Effector memory CD8-positive, alpha-beta T cell (primary cell): ENCODE data around the gene ERG.

Source experiments
- ATAC-seq: fragments of 150-1000 bp; cut with Tn5 transposase; replicated peaks from 2 replicates; pipeline ENCODE4 v1.10.0; 2021; ENCODE audit warnings: mild to moderate bottlenecking, moderate library complexity
- DNase-seq, 3 experiments: peaks; one replicate each; pipeline ENCODE4 v3.0.0; 2021
- H3K27ac Mint-ChIP-seq, 2 donors: one replicate each; pipeline ENCODE4 v1.8.0; 2022; ENCODE audit warnings: mild to moderate bottlenecking in 2 of 2, mixed read lengths in 2 of 2, moderate library complexity in 2 of 2
- H3K27me3 Mint-ChIP-seq, 2 donors: one replicate each; pipeline ENCODE4 v1.8.0; 2022; ENCODE audit warnings: mixed read lengths in 2 of 2
- H3K36me3 Mint-ChIP-seq: one replicate; pipeline ENCODE4 v1.8.0; 2022; ENCODE audit warnings: mild to moderate bottlenecking, moderate library complexity, mixed read lengths; ENCODE audit not compliant: insufficient read depth
- H3K4me1 Mint-ChIP-seq, 2 donors: one replicate each; pipeline ENCODE4 v1.8.0; 2022; ENCODE audit warnings: low read depth in 2 of 2, mixed read lengths in 2 of 2
- H3K4me3 Mint-ChIP-seq, 2 donors: one replicate each; pipeline ENCODE4 v1.8.0; 2022; ENCODE audit warnings: mild to moderate bottlenecking in 2 of 2, mixed read lengths in 2 of 2, moderate library complexity in 2 of 2
- H3K9me3 Mint-ChIP-seq, 2 donors: one replicate each; pipeline ENCODE4 v1.8.0; 2022; ENCODE audit warnings: mixed read lengths in 2 of 2

Gene ERG

DNA sequence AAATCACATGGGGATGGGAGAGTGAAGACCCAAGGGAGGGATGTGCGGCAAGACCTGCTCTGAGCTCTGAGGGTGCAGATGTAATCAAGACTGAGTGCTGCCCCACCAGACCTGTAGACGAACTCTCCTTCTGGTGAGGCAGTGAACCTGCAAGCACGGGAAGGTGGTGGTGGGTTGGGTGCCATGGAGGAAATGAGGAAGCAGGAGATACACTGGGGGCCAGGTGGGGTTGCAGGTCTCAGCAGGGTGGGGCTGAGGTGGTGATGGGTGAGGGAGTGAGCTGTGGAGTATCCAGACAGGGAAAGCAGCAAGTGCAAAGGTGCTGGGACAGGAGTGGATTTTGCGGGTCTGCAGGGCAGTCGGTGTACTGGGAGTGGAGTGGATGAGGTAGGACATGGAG, 139.2 kb downstream of the ERG start:
- Mint-ChIP-seq H3K36me3 (no peaks in the 10 kb centered on the region), H3K27me3 (peaks cover 23 to 27% of the 10 kb centered on the region in 2 donors), H3K4me1 (no peaks in the 10 kb centered on the region), H3K4me3 (no peak overlapping the region), H3K27ac (no peak overlapping the region), H3K9me3 (no peaks in the 10 kb centered on the region)
- DNase-seq (no peak), ATAC-seq (no peak)

DNA sequence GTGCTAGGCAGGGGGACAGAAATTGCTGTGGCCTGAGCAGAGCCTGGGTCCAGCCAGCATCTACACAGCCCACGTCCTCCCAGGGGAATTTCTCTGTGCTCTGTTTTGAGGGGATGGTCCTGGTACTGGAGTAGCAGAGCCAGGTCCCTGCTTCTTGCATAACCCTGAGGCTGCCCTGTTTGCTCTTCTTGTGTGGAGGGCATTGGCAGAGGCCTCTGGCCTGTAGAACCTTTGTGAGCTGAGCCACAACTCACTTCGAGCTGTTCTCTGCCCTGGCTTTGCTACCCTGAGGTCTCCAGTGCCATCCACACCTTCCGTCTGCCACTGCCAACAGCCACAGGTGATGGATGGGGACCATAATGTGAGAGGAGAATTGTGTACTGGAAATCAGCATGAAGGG, 139.6 kb downstream of the ERG start:
- DNase-seq (no peak), ATAC-seq (no peak)
- Mint-ChIP-seq H3K4me3 (no peak overlapping the region), H3K9me3 (no peaks in the 10 kb centered on the region), H3K36me3 (no peaks in the 10 kb centered on the region), H3K27ac (no peak overlapping the region), H3K27me3 (peaks cover 23 to 27% of the 10 kb centered on the region in 2 donors), H3K4me1 (no peaks in the 10 kb centered on the region)

DNA sequence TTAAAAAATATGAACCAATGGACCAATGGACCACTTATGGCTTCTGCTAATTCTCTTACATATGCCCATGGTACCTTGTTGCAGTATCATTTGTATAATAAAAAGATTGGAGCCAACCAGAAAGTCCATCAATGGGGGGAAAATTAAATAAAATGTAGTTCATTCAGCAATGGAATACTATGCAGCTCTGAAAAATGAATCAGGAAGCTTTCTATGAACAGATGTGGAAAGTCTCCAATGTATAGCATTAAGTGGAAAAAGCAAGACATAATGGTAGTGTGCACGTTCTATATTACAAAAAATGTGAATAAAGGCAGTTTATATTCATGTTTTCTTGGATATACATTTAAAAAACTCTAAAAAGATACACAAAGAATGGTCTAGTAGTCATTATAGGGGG, 140.2 kb downstream of the ERG start:
- DNase-seq (no peak), ATAC-seq (no peak)
- H3K4me3 Mint-ChIP-seq, result no peak overlapping the region
- H3K36me3 Mint-ChIP-seq, result no peaks in the 10 kb centered on the region
- H3K9me3 Mint-ChIP-seq, result no peaks in the 10 kb centered on the region
- peaks cover 23 to 27% of the 10 kb centered on the region in 2 donors for H3K27me3 Mint-ChIP-seq
- no peak overlapping the region for H3K27ac Mint-ChIP-seq
- no peaks in the 10 kb centered on the region for H3K4me1 Mint-ChIP-seq

DNA sequence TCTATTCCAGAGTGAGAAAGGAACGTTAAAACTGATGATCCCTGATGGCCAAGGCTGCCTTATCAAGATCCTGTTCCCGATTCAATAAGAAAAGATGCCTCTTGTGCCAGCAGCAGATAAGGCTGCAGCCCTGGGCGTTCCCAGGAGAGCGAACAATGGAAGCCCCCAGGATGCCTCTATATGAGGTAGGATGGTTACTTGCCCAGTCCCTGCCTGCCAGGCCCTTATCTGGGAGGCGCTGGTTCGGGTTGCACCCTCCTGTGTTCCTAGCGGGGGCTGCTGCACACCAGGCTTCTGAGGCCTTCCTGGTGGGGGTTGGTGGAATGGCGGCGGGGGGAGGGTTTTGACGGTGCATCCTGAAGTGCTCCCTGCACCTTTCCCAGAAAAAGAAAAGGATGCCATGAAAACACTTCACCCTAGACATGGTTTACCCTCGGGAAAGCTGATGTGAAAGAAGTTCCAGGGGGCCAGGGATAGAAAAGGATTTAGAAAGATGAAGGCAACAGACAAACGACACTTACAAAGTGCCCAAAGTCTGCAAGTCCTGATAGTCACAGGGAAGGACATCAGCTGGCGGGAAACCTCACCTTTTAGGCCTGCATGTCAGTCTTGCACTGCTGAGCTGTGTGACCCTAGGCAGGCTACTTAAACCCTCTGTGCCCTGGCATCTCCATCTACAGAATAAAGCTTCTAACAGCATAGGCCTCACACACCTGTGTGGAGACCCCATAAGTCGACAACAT, 141.2 kb downstream of the ERG start:
- Mint-ChIP-seq H3K27ac (no peak overlapping the region), H3K27me3 (peaks cover 23 to 27% of the 10 kb centered on the region in 2 donors), H3K9me3 (no peaks in the 10 kb centered on the region), H3K4me1 (no peaks in the 10 kb centered on the region), H3K36me3 (no peaks in the 10 kb centered on the region), H3K4me3 (no peak overlapping the region)
- DNase-seq (no peak), ATAC-seq (no peak)

DNA sequence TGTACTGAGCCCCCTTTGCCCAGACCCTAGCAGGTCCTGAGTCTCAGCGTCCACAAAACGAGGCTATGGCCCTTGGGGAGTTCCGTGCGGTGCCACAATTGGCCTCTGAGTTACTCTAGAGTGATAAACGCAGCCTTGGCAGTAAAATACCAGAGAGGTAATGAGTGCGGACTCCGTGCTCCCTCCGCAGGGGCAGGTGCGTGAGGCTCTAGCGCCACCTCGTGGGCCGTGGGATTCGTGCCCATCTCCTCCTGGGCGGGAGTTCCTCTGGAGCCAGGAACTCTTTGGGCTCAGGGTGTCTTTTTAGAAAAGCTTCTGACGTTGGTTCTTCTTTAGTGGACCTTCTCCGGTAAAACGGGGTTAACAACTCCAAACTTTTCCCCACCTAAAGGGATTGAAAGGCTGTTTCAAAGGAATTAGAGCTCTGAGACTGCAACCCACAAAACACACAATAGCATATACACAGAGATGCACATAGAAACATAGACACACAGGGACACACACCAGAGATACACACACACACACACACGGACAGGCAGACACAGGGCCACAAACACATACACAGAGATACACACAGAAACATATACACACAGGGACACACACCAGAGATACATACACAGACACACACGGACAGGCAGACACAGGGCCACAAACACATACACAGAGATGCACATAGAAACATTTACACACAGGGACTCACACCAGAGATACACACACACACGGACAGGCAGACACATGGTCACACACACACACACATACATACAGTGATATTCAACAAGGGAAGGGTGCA, 142.1 kb downstream of the ERG start:
- no peaks in the 10 kb centered on the region for H3K9me3 Mint-ChIP-seq
- no peak overlapping the region for H3K27ac Mint-ChIP-seq
- H3K27me3 Mint-ChIP-seq, result peaks cover 21 to 23% of the 10 kb centered on the region in 2 donors
- H3K36me3 Mint-ChIP-seq, result peaks cover under 1% of the 10 kb centered on the region
- peak; percentile 12 to 25 (median 17) for DNase-seq
- ATAC-seq, result peak; percentile 36
- H3K4me1 Mint-ChIP-seq, result no peaks in the 10 kb centered on the region
- H3K4me3 Mint-ChIP-seq, result no peak overlapping the region

DNA sequence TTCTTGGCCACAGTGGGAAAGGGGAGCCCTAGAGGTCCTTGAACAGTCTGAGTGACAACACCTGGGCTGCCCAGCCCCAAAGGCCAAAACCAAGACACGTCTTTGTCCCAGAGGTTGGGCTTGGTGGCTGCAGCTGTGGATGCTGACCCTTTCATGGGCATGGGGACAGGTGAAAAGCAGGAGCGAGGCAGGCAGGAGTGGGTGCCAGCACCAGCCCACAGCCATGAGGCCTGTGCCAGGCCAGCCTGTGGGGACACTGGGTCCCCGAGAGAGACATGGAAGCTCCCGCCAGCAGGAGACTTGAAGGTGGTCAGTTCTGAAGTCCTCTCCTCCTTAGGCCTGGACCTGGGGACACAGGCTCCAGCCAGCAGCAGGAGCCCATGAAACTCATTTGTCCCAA, 142.9 kb downstream of the ERG start:
- H3K4me3 Mint-ChIP-seq, result no peak overlapping the region
- H3K9me3 Mint-ChIP-seq, result no peaks in the 10 kb centered on the region
- H3K36me3 Mint-ChIP-seq, result peaks cover 3% of the 10 kb centered on the region
- peaks cover 16 to 17% of the 10 kb centered on the region in 2 donors for H3K27me3 Mint-ChIP-seq
- ATAC-seq, result no peak
- no peaks in the 10 kb centered on the region for H3K4me1 Mint-ChIP-seq
- H3K27ac Mint-ChIP-seq, result no peak overlapping the region
- DNase-seq, result no peak

DNA sequence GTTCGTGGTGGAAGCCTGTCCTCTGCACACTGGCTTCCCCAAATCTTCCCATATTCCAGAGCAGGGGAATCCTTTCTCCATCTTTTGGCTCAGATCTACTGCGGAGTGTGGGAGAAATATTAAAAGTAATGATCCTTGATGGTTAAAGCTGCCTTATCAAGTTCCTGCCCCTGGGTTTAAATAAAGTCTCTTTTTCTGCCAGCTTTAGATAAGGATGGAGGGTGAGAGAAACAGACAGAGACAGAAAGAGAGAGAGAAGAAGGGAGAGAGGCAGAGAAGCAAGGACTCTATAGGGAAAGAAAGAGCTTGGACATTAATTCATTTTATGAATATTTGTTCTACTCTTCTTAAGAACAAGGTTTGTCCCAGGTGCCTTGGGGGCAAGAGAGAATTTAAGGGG, 143.5 kb downstream of the ERG start:
- H3K4me3 Mint-ChIP-seq, result no peak overlapping the region
- H3K4me1 Mint-ChIP-seq, result no peaks in the 10 kb centered on the region
- no peak for ATAC-seq
- DNase-seq, result no peak
- peaks cover 16 to 17% of the 10 kb centered on the region in 2 donors for H3K27me3 Mint-ChIP-seq
- no peaks in the 10 kb centered on the region for H3K9me3 Mint-ChIP-seq
- no peak overlapping the region for H3K27ac Mint-ChIP-seq
- peaks cover 3% of the 10 kb centered on the region for H3K36me3 Mint-ChIP-seq

DNA sequence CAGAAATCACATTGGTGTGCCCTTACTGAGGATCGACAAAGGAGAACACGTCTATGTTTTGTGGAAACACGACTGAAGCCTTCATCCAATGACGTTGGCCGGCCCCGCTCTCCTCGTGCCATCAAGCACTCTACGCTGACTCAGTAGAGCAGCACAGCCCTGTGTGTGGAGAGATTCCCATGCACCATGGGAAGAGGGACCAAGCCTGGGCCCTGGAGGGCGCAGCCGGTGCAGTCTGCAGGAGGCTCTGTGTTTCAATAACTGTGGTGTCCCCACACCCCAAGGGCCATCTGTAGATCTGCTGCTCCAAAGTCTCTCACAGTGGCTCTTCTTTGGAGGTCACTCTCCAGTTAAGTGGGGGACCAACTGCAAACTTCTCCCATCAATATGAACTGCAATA, 144.0 kb downstream of the ERG start:
- Mint-ChIP-seq H3K27ac (no peak overlapping the region), H3K36me3 (peaks cover 3% of the 10 kb centered on the region), H3K9me3 (no peaks in the 10 kb centered on the region), H3K27me3 (peaks cover 16 to 17% of the 10 kb centered on the region in 2 donors), H3K4me1 (no peaks in the 10 kb centered on the region), H3K4me3 (no peak overlapping the region)
- DNase-seq (no peak), ATAC-seq (no peak)

DNA sequence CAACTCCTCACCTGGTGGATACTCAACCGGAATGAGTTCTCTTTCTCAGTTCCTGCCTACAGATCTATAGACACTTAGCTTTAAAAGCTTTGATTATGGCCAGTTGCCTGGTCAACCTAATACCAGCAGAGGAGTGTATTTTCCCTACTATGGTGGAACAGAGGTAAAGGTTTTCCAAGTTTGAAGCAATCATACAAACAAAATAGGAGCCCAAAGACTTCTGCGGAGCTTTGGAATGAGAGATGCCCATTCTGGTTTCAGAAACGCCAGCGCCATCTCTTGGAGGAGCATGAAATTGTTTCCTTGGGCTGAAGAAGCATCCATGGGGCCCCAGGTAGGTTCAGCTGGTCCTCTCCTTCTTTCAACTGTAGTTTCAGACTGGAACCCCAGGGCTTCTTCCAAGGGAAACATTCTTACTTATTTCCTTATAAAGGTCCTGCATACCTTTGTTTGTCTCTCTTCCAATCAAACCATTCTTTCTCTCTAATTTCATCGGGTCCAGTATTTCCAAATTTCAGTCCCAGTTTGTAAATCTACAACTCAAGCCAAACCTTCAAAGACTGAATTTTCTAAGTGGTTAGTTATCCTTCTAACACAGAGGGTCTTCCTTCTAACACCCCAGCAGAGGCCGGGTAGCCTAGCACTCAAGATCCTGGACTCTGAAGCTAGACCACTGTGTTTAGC, 145.6 kb downstream of the ERG start:
- no peak for ATAC-seq
- DNase-seq, result no peak
- no peak overlapping the region for H3K4me3 Mint-ChIP-seq

DNA sequence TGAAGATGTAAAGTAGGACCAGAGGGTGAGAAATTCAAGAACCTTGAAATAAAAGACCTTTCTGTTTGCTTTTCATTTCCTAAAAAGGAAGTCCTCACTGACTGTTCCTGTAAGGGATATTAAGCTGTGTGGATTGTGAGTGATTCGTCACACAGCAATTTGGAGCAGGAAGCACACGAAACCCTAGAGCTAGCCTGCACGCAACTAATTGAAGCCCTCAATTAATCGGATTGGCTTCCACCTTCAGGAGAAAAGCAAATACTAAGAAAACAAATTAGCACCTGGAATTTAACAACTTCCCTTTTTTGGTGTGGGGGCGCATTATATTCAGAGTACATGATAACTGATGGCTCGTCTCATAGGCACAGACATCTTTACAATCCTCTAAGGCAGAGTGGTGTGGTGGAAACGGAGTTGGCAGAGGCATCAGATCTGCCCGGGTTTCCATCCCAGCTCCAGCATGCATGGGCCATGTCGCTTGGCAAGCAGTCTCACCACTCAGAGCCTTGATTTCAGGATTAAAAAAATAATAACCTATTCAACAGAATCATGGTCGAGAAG, 146.2 kb downstream of the ERG start:
- Mint-ChIP-seq H3K4me3 (no peak overlapping the region), H3K27me3 (peaks cover 16 to 17% of the 10 kb centered on the region in 2 donors), H3K9me3 (no peaks in the 10 kb centered on the region), H3K4me1 (no peaks in the 10 kb centered on the region), H3K27ac (no peak overlapping the region), H3K36me3 (peaks cover 3% of the 10 kb centered on the region)
- no peak for DNase-seq
- no peak for ATAC-seq

More for the DNA sequence above, 145.6 kb downstream of the ERG start:
- no peaks in the 10 kb centered on the region for H3K4me1 Mint-ChIP-seq
- peaks cover 3% of the 10 kb centered on the region for H3K36me3 Mint-ChIP-seq
- no peak overlapping the region for H3K27ac Mint-ChIP-seq
- no peaks in the 10 kb centered on the region for H3K9me3 Mint-ChIP-seq
- H3K27me3 Mint-ChIP-seq, result peaks cover 16 to 17% of the 10 kb centered on the region in 2 donors

DNA sequence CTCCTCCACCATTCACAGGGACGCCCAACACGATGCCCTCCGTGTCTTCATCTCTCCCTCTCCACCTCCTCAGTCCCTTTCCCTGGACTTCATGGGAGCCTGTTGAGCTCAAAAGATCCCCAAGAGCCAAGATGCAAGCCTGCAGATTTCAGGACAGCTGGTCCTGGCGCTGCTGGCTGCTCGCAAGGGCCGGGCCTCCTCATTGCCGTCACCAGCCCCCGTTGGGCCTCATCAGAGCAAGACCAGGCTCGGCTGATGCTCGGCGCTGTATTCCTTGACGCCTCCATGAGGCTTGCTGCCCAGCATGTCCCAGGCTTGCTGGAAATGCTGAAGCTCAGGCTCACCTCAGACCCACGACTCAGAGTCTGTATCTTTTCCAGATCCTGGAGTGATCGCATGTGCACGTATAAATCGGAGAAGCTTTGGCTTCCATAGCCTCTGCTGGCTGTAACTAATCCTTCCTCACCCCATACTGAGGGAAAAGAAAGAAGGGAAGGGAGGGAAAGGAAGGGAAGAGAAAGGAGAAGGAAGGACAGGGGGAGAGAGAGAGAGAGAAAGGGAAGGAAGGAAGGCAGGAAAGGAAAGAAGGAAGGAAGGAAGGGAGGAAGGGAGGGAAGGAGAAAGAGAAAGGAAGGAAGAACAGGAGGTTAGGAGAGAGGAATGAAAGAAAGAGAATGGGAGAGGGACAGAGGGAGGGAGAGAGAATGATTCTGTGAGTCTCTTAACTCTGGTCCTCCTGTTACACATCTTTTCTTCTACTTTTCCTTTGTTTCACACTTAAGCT, 146.9 kb downstream of the ERG start:
- DNase-seq (no peak), ATAC-seq (no peak)
- H3K4me3 Mint-ChIP-seq, result no peak overlapping the region

DNA sequence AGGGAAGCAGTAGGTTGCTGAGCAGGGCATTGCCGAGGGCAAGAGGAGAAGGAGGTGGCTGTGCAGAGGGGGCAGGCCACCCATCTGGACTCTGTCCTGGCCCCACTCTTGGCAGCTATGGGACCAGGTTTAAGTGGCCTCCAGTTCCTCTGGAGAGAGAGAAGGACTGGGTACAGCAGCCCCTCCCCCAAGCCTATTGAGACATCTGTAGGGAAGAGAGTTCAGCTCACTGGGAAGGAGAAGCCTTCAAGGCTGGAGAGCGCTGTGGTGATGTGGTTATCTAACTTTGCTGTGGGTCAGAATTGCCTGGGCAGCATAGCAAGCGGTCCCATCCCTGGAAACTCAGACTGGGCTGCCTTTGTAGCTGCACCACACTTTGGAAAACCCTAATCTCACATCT, 147.6 kb downstream of the ERG start:
- Mint-ChIP-seq H3K36me3 (peaks cover 3% of the 10 kb centered on the region), H3K4me1 (no peaks in the 10 kb centered on the region), H3K4me3 (no peak overlapping the region), H3K9me3 (peaks cover 0 to 6% of the 10 kb centered on the region in 2 donors), H3K27me3 (peaks cover 7 to 10% of the 10 kb centered on the region in 2 donors), H3K27ac (no peak overlapping the region)
- DNase-seq (no peak), ATAC-seq (no peak)

More for the DNA sequence above, 146.9 kb downstream of the ERG start:
- peaks cover 12% of the 10 kb centered on the region in 2 donors for H3K27me3 Mint-ChIP-seq
- H3K9me3 Mint-ChIP-seq, result peaks cover 0 to under 1% of the 10 kb centered on the region in 2 donors
- peaks cover 3% of the 10 kb centered on the region for H3K36me3 Mint-ChIP-seq
- H3K4me1 Mint-ChIP-seq, result no peaks in the 10 kb centered on the region
- no peak overlapping the region for H3K27ac Mint-ChIP-seq

DNA sequence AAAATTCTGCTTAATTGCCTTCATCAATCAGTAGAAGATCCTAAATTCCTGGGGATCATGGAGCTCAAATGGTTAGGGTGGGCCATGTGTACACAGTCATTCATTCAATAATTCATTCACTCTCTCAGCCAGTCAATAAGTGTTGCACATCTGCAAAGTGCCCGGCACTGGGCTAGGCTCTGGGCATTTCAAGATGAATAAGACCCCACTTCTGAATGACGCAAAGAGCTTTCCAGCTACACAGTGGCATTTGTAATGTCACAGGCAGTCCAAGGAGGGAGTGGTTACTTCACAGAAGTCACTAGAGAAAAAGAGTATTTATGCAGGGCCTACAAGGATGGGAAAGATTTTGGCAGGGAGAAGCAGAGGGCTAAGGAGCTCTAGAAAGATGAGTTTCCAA, 148.3 kb downstream of the ERG start:
- peaks cover 0 to 6% of the 10 kb centered on the region in 2 donors for H3K9me3 Mint-ChIP-seq
- ATAC-seq, result no peak
- no peaks in the 10 kb centered on the region for H3K4me1 Mint-ChIP-seq

More for the DNA sequence above, 148.3 kb downstream of the ERG start:
- Mint-ChIP-seq H3K27ac (no peak overlapping the region), H3K27me3 (peaks cover 3 to 6% of the 10 kb centered on the region in 2 donors), H3K4me3 (no peak overlapping the region), H3K36me3 (peaks cover 3% of the 10 kb centered on the region)
- DNase-seq, result no peak
